HG03039 (cell line): ENCODE results near the gene SLC20A1.
"Not testable (repeated sequence)": the region's sequence is repeated elsewhere in the genome, so short reads cannot be mapped to it uniquely, and the experiment has no call there.

Experiments
- ATAC-seq: cut with Tn5 transposase; IDR thresholded peaks from one replicate; pipeline ENCODE4 v1.9.1; 2021; ENCODE audit warnings: mild to moderate bottlenecking, moderate library complexity; ENCODE audit not compliant: unreplicated experiment

The SLC20A1 gene

GRCh38 chr2:112706947-112707346 lies 61.2 kb downstream of the SLC20A1 start:
- not testable (repeated sequence) for ATAC-seq

DNA sequence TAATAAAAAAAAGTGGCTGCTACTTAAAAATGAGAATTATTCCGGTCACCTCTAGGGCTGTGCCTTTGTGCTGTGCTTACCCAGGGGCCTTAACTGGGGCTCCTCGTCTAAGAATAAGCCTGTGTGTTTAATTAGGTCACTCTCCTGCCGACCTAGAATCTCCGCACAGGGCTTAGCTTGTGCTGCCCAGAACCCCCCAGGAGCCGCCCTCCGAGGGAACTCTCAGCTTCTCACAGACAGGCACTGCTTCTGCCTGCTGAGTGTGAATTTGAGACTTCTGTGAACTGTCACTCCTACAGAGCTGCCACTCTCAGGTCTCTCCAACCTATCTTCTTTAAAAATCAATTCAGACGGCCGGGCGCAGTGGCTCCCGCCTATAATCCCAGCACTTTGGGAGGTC lies 63.2 kb downstream of the SLC20A1 start:
- no peak for ATAC-seq

DNA sequence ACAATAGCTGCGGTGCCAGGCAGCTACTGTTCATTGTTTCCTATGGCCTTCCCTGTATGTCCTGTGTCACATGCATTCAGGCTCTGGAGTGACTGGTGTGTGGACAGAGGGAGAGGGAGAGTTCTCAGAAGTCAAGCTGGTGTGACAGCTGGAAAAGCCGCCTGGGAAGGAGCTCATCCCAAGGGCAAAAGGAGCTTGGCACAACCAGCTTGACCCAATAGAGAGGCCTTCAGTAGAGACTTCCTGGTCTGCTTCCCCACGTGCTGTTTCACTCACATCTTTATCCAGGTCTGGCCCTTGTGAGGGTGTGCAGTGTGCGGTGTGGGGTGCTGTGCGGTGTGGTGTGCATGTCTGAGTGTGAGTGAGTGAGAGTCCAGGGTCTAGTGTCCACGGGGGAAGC lies 64.0 kb downstream of the SLC20A1 start:
- ATAC-seq: no peak

DNA sequence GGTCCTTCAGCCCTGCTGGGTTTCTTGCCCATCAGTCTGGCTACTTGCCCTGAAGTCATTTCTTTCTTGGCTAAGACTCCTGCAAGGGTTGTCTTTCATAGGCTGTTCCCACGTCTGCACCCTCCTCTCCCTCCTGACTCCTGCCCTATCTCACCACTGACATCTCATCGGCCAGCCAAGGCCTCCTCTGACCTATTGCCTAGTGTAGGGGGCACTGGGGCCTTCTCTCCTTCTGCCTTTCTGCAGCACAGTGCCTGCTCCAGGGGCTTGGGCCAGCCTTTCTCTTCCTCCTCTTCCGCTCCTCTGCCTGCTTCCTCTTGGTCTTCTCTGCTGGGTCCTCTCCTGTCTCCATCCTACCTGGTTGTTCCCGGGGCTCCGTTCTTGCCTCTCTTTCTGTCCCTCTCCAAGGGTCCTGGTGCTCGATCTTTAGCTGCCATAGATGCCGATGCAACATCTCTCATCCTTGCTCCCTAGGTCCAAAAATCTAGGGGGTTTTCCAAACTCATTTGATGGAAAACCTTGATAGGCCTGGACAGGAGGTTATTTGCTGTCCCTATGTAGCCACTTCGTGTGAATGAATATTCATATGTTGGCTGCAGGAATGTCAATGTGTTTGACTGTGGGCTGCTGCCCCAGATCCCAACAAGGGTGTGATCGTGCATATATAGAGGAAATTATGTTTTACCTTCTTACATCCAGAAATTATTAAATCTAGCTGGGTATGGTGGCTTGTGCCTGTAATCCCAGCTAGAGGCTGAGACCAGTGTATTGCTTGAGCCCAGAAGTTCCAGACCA lies 65.4 kb downstream of the SLC20A1 start:
- no peak for ATAC-seq

GRCh38 chr2:112712465-112712864 lies 66.7 kb downstream of the SLC20A1 start:
- no peak for ATAC-seq

GRCh38 chr2:112712903-112713584 lies 67.3 kb downstream of the SLC20A1 start:
- no peak for ATAC-seq
